GM18505 (cell line): ENCODE measurements around the gene FAR2.
"Not testable (repeated sequence)": the region's sequence is repeated elsewhere in the genome, so short reads cannot be mapped to it uniquely, and the experiment has no call there.

Experiments used
- ATAC-seq: cut with Tn5 transposase; IDR thresholded peaks from one replicate; pipeline ENCODE4 v1.9.1; 2021; ENCODE audit not compliant: unreplicated experiment
- POLR2A ChIP-seq: IDR thresholded peaks from 4 replicates; pipeline ENCODE4 v1.6.1; 2011; ENCODE audit warnings: borderline replicate concordance; ENCODE audit not compliant: insufficient read depth, insufficient read length; ENCODE audit errors: extremely low read depth

FAR2 gene

DNA sequence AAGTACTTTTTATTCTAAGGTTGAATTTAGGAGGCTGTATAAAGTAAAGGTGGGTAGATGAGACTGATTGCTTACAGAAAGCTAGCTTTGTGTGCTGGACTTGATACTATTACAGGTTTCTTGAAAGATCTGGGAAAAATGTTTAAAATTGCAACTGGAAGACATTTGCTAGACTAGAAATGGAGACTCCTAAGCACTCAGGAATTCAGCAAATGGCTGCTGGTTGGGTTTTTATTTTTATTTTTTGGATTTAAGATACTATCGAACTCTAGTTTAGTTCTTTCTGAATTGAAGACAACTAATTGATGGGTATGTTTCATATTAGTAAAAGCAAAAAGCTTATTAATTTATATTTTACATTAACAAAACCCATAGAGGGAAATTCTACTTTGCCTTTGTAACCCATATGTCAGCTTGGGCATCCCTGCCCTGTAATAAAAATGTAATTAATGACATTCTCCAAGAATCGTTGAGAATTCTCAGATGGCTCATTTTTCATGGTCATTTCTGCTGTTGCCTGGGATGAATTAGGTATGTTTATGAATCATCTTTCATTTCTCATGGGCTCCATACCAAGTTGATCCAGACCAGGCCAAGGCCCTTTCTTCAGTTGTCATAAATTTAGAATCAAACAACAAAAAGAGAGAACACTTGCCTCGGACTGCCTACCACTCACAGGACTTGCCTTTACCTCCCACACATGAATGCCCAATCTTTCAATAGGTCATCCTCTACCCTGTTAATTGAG, 129.8 kb downstream of the FAR2 start:
- TF ChIP-seq POLR2A: no peak
- no peak for ATAC-seq

DNA sequence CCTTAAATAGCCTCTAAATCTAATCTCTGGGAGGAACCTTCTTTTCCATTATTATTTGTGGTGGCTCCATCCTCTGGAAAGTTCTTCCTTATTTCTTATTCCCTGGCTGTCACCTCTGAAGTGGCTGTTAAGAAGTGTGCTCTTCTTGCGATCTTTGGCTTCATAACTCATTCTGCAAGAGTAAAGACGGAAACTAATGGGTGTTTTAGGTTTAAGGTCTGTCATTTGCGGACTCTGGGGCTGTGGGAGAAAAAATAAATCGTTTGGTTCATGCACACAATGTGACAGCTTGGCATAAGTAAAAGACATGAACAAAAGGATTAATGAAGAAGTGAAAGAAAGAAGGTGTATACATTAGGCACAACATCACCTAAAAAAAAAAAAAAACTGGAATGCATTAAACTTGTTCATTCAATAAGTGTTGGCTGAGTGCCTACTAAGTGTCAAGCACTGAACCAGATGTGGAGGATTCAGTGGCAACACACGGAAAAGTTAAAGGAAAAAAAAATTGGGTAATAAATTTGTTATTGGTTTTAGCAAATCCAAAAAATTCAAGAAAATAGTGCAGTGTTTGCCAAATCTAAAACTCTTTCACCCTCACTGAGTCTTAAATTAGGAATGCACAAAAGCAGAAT, 132.4 kb downstream of the FAR2 start:
- no peak for TF ChIP-seq POLR2A
- no peak for ATAC-seq

DNA sequence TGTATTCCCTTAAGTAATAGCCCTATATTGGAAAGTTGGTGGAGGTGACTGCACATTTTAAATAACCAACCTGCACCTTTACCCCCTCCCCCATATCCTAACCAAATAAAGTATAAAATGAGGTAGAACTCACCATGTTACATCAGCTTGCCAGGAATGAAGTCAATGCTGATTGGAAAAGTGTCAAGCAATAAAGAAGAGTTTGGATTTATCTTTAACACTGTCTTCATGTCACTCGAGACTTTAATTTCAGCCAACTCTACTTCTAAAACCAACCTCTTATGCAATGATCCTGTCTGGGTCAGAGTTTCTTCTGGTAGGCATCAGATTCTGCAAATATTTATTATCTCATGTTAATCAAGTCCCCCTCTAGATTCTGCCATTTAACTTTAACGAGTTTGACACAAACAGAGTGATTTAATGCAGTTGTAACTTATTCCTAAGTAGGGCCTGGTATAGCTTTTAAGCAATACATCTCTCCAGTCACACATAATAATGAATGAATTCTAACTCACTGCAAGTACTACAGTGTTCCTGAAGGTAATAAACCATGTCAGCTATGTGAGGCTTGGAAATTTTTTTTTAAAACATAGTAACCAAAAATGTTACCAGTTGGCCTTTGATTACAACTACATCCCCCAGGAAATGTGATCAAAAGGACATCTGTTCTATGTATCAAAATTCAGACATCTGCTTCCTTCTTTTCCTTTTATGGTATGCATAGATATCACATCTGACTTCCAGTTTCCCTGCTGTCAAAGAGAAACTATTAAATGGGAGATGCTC, 133.1 kb downstream of the FAR2 start:
- TF ChIP-seq POLR2A: no peak
- ATAC-seq: no peak

DNA sequence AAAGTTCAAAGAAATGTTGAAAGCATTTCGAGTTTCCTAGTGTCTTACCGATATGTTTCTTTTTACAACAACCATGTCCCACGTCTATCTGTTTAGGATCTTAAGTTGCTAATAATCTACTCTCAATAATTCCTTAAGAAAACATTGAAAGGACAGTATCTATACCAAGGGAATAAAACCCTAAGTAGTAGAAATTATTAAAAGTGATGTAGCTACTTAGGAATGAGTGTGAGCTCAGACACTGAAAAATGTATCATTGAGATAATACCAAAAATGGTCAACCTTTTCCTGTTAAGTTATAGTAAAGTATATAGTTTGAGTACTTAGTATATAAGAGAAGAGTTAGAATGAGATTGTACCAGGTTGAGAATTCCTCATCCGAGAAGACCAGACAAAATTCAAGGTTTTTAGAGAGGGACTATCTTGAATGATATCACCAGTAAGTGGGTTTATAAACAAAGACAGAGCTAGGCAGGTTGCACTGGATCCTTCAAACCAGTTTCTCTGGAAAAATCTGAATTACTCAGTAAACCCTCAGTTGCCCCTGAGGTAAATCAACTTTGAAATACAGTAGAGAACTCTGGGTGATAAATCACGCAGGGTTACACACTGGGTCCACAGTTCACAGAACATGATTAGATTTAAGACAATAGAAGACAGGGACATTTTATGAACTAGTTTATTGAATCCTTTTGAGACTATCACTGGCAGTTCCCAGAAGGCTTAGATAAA, 135.1 kb downstream of the FAR2 start:
- no peak for ATAC-seq
- no peak for TF ChIP-seq POLR2A

DNA sequence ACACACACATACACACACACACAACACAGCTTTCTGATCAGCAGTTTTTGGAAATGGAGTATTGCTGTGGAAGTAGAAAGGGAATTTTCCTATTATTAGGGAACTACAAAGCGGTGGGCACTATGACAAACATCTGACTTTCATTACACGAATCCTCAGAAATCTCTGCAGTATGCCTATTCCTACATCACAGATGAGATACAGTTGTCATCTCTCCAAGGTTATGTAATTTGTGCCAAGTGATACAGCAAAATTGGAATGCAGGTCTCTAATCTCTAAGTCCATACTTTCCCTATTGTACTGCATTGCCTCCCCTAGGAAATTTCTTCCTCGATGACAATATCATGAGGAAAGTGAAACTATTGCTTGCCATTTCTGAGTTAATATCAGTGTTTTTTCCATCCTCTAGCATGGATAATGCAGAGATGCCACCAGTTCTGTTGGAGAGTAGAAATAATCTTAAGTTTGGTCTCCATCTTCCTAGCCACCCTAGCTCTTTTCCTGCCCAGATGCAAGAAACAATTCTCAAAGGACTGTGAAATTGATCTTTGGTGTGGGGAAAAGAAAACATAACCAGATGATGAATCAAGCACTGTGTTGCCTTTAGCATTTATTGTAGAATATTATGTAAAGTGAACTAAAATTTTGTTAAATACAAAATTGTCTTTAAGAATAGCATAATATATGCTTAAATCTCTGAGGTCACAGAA, 137.2 kb downstream of the FAR2 start:
- ATAC-seq: no peak
- TF ChIP-seq POLR2A: no peak

DNA sequence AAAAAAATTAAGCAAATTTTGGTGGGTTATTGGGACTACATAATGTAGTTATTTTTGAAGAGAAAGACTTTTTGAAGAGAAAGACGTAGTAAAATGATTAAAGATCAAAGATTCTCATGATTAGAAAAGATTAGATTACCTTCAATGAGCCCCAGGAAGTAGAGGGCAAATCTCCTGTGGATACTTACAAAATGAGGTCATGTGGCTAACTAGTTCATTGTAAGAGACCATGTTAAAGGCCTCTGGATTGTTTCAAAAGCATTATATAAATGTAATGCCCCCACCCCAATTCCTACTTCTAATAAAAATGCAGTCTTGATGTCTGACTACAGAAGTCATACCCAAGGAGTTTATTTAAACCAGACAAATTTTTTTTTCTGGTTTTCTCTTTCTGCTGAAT, 138.5 kb downstream of the FAR2 start:
- no peak for TF ChIP-seq POLR2A
- no peak for ATAC-seq

DNA sequence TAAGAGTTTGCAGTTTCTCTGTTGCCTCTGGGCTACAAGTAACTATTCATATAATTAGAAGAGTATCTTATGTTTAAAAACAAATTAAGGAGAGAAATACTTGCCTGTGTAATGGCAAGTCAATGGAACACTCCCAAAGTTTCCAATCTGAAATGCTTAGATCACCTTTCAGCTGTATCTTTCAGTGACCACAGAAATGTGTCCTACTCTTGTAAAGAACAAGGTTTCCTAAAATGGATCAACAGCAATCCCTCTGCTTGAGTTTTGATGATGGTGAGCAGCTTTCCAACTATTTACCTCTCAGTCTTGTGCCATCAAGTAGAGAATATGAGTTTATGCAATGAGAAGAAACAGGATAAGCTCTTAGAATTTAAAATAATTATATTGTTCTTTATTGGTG, 139.0 kb downstream of the FAR2 start:
- ATAC-seq: no peak
- TF ChIP-seq POLR2A: no peak

DNA sequence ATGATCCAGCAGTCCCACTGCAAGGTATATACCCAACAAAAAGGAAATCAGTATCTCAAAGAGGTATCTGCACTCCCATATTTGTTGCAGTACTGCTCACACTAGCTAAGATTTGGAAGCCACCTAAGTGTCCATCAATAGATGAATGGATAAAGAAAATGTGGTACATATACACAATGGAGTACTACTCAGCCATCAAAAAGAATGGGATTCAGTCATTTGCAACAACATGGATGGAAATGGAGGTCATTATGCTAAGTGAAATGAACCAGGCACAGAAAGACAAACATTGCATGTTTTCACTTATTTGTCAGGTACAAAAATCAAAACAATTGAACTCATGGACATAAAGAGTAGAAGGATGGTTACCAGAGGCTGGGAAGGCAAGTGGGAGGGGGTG, 141.4 kb downstream of the FAR2 start:
- ATAC-seq: not testable (repeated sequence)

DNA sequence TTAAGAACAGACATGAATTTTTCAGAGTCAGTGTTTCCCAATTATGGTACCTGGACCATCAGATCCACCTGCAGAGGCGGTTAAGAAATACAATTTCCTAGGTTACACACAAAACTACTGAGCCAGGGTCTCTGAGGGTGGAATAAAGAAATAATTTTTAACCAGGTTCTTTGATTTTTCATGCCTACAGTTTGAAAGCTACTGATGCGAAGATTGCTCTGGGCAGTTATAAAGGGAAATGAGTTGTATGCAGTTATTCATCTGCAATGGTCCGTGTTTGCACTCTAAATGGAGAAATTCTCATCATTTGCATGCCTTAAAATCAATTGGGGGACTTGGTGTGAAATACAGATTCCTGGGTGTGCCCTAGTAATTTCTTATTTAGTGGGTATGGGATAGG, 142.1 kb downstream of the FAR2 start:
- ATAC-seq: no peak
- TF ChIP-seq POLR2A: no peak

DNA sequence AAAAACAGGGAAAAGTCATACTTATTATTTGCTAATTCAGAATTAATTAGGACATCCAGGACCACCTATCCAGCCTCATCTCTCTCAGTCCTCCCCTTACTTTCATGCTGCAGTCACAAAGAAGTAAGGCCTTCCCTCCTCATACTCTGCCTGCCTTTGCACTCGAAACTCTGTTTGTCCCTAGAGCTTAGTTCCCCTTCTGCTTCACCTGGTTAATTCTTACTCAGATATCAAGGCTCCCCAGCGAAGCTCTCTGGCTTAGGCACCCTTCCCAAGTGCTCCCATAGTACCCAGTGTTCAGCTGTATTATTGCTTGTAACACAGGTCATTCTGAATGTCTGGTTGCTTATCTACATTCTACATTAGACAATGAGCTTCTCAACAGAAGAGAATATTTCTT, 150.6 kb downstream of the FAR2 start:
- ATAC-seq: peak; percentile 71
- no peak for TF ChIP-seq POLR2A

DNA sequence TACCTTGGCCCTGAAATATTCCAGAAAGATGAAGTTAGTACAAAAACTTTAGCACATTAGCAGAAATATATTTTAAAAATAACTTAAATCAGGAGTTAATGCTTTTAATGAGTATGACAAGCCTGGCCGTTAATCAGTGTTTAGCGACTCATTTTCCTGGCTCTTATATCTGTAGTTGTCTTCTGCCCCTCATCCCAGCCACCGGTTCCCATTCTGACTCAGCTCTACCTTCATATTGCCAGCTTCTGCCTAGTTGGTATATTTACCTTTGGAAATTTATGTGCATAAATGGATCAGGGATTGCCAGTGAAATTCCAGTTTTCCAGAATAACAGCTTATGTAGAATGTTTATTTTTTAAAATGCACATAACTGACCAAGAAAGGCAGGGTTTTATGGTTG, 152.0 kb downstream of the FAR2 start:
- ATAC-seq: no peak
- no peak for TF ChIP-seq POLR2A

DNA sequence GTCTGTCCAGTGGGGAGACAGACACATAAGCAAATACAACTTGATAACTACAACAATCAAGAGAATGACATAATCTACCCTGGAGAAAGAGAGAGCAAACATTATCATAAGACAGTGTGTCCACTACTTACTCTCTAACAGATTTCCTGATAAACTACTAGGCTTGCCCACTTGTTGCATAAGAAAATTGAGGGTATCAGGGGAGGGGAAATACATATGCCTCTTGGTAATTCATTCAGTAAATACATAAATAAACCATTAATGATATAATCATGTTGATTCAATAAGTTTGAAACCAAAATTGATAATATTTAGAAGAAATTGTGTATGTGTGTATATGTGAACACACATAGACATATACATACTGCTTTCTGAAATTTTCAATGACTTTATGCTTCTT, 155.3 kb downstream of the FAR2 start:
- TF ChIP-seq POLR2A: no peak
- ATAC-seq: no peak

DNA sequence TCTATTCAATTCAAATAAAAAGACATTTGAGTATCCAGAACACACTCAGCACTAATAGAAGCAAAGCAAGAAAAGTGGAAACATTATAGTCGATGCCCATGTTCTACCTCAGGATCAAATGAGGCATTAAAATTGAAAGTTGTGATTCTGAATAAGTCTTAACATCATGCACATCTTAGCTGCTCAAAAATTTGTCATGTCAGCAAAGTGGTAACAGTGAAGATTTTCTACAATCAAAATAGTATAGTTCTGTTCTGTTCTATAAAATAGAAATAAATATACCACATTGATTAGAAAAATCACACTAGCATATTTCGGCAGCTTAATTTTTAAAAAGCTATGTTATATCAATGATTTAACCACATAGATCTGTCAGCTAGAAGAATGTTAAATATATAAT, 157.2 kb downstream of the FAR2 start:
- ATAC-seq: no peak
- no peak for TF ChIP-seq POLR2A
